ENCODE results near the gene ITSN1.

The ITSN1 gene

DNA sequence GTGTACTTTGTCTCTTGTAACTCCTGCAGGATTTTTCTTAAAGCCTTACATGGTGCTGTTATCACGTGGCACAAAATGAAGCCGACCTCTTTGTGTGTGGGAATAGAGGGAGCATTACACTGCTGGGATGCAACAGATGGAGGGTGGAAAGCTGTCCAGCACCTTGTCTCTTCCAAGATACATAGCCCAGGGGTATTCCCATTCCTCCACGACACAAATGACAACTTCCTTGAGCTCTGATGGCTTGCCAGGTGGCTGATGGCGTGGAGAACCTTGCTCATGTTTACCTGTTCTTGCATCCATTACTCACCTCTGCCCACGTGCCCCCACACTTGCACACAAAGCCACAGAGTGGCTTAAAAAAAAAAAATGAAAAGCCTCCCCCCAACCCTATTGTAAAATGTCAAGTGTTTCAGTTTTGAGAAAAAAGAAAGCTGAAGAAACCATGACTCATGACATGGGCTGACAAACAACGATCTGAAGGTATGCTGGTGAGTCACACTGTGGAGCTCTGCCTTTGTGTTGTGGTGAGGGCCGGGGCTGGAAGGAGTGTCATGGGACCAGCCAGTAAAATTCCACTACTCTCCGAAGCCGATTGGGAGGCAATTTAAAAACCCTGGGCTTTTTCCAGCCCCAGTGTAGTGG, 305.3 kb downstream of the ITSN1 start:
- no peak; the same call in 1 of the 2 replicates for TF ChIP-seq YY1 (IDR thresholded peaks at IDR 0.05; ENCODE audit: low read depth)
- TF ChIP-seq NFIC (IDR thresholded peaks at IDR 0.05), result peak; percentile 30; the same call in 1 of the 2 replicates
- peak; percentile 44; the same call in 1 of the 2 replicates for TF ChIP-seq FOXM1 (IDR thresholded peaks at IDR 0.05; ENCODE audit: borderline replicate concordance, low read depth)
- peak; percentile 74 for TF ChIP-seq TCF12 (IDR thresholded peaks at IDR 0.05; ENCODE audit: low read depth)
- 0 out of 2 replicates have a peak, but pooled peaks have one; percentile 8 for TF ChIP-seq CEBPB (IDR thresholded peaks at IDR 0.05)
- TF ChIP-seq EP300 (IDR thresholded peaks at IDR 0.05; ENCODE audit: borderline replicate concordance), result peak; percentile 74; the same call in 1 of the 2 replicates
- no peak for TF ChIP-seq EGR1 (IDR thresholded peaks at IDR 0.05)
- TF ChIP-seq, protein P1, sequence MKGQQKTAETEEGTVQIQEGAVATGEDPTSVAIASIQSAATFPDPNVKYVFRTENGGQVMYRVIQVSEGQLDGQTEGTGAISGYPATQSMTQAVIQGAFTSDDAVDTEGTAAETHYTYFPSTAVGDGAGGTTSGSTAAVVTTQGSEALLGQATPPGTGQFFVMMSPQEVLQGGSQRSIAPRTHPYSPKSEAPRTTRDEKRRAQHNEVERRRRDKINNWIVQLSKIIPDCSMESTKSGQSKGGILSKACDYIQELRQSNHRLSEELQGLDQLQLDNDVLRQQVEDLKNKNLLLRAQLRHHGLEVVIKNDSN (IDR thresholded peaks at IDR 0.05), result peak; percentile 81
- no peak for TF ChIP-seq RAD21 (IDR thresholded peaks at IDR 0.05; ENCODE audit: low read depth)
- TF ChIP-seq CREB1 (IDR thresholded peaks at IDR 0.05; ENCODE audit: low read depth), result no peak
- no peak for TF ChIP-seq ZBTB7A (IDR thresholded peaks at IDR 0.05; ENCODE audit: low read depth)
- TF ChIP-seq, protein P2, sequence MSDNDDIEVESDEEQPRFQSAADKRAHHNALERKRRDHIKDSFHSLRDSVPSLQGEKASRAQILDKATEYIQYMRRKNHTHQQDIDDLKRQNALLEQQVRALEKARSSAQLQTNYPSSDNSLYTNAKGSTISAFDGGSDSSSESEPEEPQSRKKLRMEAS (IDR thresholded peaks at IDR 0.05), result peak; percentile 80
- TF ChIP-seq, protein P3, sequence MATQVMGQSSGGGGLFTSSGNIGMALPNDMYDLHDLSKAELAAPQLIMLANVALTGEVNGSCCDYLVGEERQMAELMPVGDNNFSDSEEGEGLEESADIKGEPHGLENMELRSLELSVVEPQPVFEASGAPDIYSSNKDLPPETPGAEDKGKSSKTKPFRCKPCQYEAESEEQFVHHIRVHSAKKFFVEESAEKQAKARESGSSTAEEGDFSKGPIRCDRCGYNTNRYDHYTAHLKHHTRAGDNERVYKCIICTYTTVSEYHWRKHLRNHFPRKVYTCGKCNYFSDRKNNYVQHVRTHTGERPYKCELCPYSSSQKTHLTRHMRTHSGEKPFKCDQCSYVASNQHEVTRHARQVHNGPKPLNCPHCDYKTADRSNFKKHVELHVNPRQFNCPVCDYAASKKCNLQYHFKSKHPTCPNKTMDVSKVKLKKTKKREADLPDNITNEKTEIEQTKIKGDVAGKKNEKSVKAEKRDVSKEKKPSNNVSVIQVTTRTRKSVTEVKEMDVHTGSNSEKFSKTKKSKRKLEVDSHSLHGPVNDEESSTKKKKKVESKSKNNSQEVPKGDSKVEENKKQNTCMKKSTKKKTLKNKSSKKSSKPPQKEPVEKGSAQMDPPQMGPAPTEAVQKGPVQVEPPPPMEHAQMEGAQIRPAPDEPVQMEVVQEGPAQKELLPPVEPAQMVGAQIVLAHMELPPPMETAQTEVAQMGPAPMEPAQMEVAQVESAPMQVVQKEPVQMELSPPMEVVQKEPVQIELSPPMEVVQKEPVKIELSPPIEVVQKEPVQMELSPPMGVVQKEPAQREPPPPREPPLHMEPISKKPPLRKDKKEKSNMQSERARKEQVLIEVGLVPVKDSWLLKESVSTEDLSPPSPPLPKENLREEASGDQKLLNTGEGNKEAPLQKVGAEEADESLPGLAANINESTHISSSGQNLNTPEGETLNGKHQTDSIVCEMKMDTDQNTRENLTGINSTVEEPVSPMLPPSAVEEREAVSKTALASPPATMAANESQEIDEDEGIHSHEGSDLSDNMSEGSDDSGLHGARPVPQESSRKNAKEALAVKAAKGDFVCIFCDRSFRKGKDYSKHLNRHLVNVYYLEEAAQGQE (IDR thresholded peaks at IDR 0.05; ENCODE audit: low read depth), result no peak
- TF ChIP-seq TEAD4 (IDR thresholded peaks at IDR 0.05), result peak; percentile 85
- no peak for TF ChIP-seq TAF1 (IDR thresholded peaks at IDR 0.05; ENCODE audit: low read depth)

DNA sequence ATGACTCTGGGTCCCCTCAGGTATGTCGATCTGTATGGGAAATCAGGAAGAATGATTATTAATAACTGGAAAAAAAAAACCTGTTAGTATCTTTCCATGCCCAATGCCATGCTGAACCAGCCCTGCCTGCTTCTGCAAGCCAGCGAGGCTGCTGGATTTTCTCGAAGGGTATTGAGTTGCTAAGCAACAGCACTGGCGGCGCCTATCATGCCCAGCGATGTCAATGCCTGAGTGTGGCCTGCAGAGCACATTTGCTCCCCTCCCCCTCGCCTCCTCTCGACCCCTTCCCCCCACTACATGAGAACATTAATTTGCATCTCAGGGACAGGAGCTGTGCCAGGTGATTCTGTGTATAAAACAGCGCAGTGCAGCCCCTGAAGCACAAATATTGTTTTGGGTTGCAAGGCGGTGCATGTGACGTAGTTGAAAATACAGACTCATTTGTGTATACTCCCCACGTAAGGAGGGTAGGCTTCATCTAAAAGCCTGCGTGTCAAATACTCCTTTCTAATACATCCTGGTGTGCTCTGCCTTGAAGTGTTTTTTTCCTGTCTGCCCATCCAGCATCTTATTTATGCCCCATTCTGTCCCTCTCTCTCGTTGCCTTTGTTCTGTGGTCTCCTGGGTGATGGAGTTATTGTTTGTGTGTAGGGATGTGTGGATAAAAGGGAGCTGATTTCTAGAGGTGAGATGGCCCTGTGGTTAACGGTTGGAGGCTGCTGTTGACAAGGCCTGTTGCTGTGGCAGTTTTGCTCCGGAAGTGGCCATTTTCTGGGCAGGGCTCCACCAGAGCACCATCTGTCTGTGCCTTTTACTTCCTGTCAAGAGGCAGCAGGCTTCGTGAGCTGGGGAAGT, 306.0 kb downstream of the ITSN1 start:
- TF ChIP-seq CREB1 (IDR thresholded peaks at IDR 0.05; ENCODE audit: low read depth), result no peak

DNA sequence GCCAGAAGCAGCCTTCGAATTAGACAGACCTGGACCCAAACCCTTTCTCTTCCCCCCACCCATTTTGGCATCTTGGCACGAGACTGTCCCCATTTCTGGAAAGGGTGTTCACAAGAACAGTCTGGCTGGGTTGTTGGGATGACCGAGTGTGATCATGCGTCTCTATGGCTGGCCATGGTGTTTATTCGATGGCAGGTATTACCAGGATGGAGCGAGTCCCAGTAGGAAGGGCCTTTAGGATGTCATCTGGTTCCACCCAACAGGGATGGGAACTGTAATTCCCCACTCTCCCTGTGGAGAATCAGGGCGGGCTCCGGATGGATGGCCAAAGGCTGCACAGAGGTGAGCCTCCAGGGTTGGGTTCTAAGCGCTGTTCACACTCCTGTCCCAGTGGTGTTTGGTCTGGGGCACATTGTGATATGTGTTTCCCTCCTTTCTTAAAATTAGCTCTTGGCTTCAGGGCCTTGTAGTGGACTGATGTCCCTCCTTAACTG, 306.7 kb downstream of the ITSN1 start:
- TF ChIP-seq TAF1 (IDR thresholded peaks at IDR 0.05; ENCODE audit: low read depth) (no peak), NFIC (IDR thresholded peaks at IDR 0.05) (no peak), EP300 (IDR thresholded peaks at IDR 0.05; ENCODE audit: borderline replicate concordance) (no peak), CEBPB (IDR thresholded peaks at IDR 0.05) (no peak), ZBTB7A (IDR thresholded peaks at IDR 0.05; ENCODE audit: low read depth) (no peak), RAD21 (IDR thresholded peaks at IDR 0.05; ENCODE audit: low read depth) (no peak), EGR1 (IDR thresholded peaks at IDR 0.05) (no peak), CREB1 (IDR thresholded peaks at IDR 0.05; ENCODE audit: low read depth) (no peak), YY1 (IDR thresholded peaks at IDR 0.05; ENCODE audit: low read depth) (no peak), FOXM1 (IDR thresholded peaks at IDR 0.05; ENCODE audit: borderline replicate concordance, low read depth) (no peak), TEAD4 (IDR thresholded peaks at IDR 0.05) (no peak), TCF12 (IDR thresholded peaks at IDR 0.05; ENCODE audit: low read depth) (no peak)
- TF ChIP-seq, protein P1 (IDR thresholded peaks at IDR 0.05), result no peak
- TF ChIP-seq, protein P3 (IDR thresholded peaks at IDR 0.05; ENCODE audit: low read depth), result no peak
- TF ChIP-seq, protein P2 (IDR thresholded peaks at IDR 0.05), result no peak

Measured in Ishikawa (cell line).